GM10248 (cell line): ENCODE results near the gene TRPM8.

Source experiments
- CTCF ChIA-PET: fragments of 300-600 bp; sonication (Branson Sonifier 250); formaldehyde crosslinking; extraction: SDS; loops from one replicate; lab custom pipeline; 2021; ENCODE audit warnings: antibody characterized with exemption; lab: Yijun Ruan, JAX
- POLR2A ChIA-PET: fragments of 350-650 bp; sonication (Branson Sonifier 250); formaldehyde crosslinking; extraction: SDS; loops from one replicate; lab custom pipeline; 2020; ENCODE audit warnings: antibody characterized with exemption; lab: Yijun Ruan, JAX
- DNase-seq: peaks from one replicate; pipeline ENCODE4 v3.0.0; 2012; ENCODE audit errors: extremely low spot score
- CTCF ChIP-seq: IDR thresholded peaks from 2 replicates; pipeline ENCODE4 v1.5.1; 2012; ENCODE audit warnings: mild to moderate bottlenecking, low read depth; ENCODE audit errors: extremely low read depth, missing control alignments, control extremely low read depth

The TRPM8 gene

GRCh38 chr2:234002281-234002680, 85.1 kb downstream of the TRPM8 start:
- no peak for DNase-seq
- POLR2A ChIA-PET, result no interaction called here
- CTCF ChIA-PET, result no interaction called here
- no peak for TF ChIP-seq CTCF

- DNase-seq, result no peak
- CTCF ChIA-PET, result no interaction called here
- POLR2A ChIA-PET, result no interaction called here
- TF ChIP-seq CTCF, result no peak
Observed at GRCh38 chr2:234003972-234004617, 86.9 kb downstream of the TRPM8 start.

- TF ChIP-seq CTCF, result no peak
- DNase-seq, result no peak
- ChIA-PET CTCF (no interaction called here), POLR2A (no interaction called here)
Observed at GRCh38 chr2:234005126-234005525, 88.0 kb downstream of the TRPM8 start.

- POLR2A ChIA-PET, result no interaction called here
- no peak for TF ChIP-seq CTCF
- no peak for DNase-seq
- CTCF ChIA-PET, result interaction anchor here (1.2 kb wide), 1 partner anchor 22 kb away, joined by 4 read pairs; no protein-coding TSS in a partner anchor
Observed at GRCh38 chr2:234006501-234006900, 89.3 kb downstream of the TRPM8 start.

- DNase-seq, result no peak
- ChIA-PET CTCF (no interaction called here), POLR2A (no interaction called here)
- no peak for TF ChIP-seq CTCF
Observed at GRCh38 chr2:234014427-234014826, 97.3 kb downstream of the TRPM8 start.

GRCh38 chr2:234015861-234016260, 98.7 kb downstream of the TRPM8 start:
- CTCF ChIA-PET, result no interaction called here

More at GRCh38 chr2:234015861-234016260, 98.7 kb downstream of the TRPM8 start:
- DNase-seq, result no peak
- TF ChIP-seq CTCF, result no peak
- POLR2A ChIA-PET, result no interaction called here
